HG03135 (cell line): Measurements from ENCODE around the gene CFAP46.
"Not testable (repeated sequence)": the region's sequence is repeated elsewhere in the genome, so short reads cannot be mapped to it uniquely, and the experiment has no call there.

Source experiments
- ATAC-seq: cut with Tn5 transposase; IDR thresholded peaks from one replicate; pipeline ENCODE4 v1.9.1; 2021; ENCODE audit warnings: mild to moderate bottlenecking, moderate library complexity; ENCODE audit not compliant: unreplicated experiment

Gene CFAP46

GRCh38 chr10:132810141-132810806 lies 132.1 kb downstream of the CFAP46 start:
- ATAC-seq = no peak

GRCh38 chr10:132809232-132810140 lies 132.9 kb downstream of the CFAP46 start:
- ATAC-seq = no peak

GRCh38 chr10:132808383-132809231 lies 133.8 kb downstream of the CFAP46 start:
- no peak for ATAC-seq

GRCh38 chr10:132807621-132808049 lies 134.7 kb downstream of the CFAP46 start:
- no peak for ATAC-seq

GRCh38 chr10:132806561-132807003 lies 135.8 kb downstream of the CFAP46 start:
- no peak for ATAC-seq

- no peak for ATAC-seq
These were observed 136.3 kb downstream of the CFAP46 start for GRCh38 chr10:132806110-132806509.

GRCh38 chr10:132805599-132805998 lies 136.8 kb downstream of the CFAP46 start:
- ATAC-seq = no peak

GRCh38 chr10:132804785-132805426 lies 137.5 kb downstream of the CFAP46 start:
- ATAC-seq = no peak

- ATAC-seq = no peak
These were observed 138.1 kb downstream of the CFAP46 start for GRCh38 chr10:132804287-132804686.

- no peak for ATAC-seq
These were observed 138.8 kb downstream of the CFAP46 start for GRCh38 chr10:132803416-132804210.

GRCh38 chr10:132802694-132803320 lies 139.6 kb downstream of the CFAP46 start:
- ATAC-seq = no peak

GRCh38 chr10:132802048-132802447 lies 140.3 kb downstream of the CFAP46 start:
- no peak for ATAC-seq

- no peak for ATAC-seq
These were observed 142.5 kb downstream of the CFAP46 start for GRCh38 chr10:132799865-132800264.

- no peak for ATAC-seq
These were observed 143.5 kb downstream of the CFAP46 start for GRCh38 chr10:132798876-132799275.

GRCh38 chr10:132798403-132798802 lies 144.0 kb downstream of the CFAP46 start:
- ATAC-seq = no peak

GRCh38 chr10:132797986-132798385 lies 144.4 kb downstream of the CFAP46 start:
- ATAC-seq = not testable (repeated sequence)

GRCh38 chr10:132796846-132797245 lies 145.5 kb downstream of the CFAP46 start:
- no peak for ATAC-seq

- ATAC-seq = no peak
These were observed 148.2 kb downstream of the CFAP46 start for GRCh38 chr10:132793871-132794849.
